K562 (cell line): Measurements from ENCODE around the gene BAG5. TPM values are rescaled to one million over a fixed set of nuclear protein-coding genes. Genes with fewer than 3 reads are reported as not detected.

Experiments used
- ATAC-seq: fragments of 200-7000 bp; cut with Tn5 transposase; 3 replicates; pipeline ENCODE4 v1.9.1; 2020; ENCODE audit warnings: moderate library complexity
- BruUV-seq: library from RNA; stranded (reverse); fragments of 400-500 nt; replicated peaks from 2 replicates; lab custom pipeline; 2021; lab: Mats Ljungman, UMichigan
- CTCF ChIA-PET: fragments of 300-600 bp; formaldehyde crosslinking; extraction: SDS; loops from one replicate; lab custom pipeline; 2021; ENCODE audit warnings: low intra/inter-chr PET ratio; lab: Yijun Ruan, JAX
- POLR2A ChIA-PET: fragments of 300-600, 350-650 bp; sonication (Branson Sonifier 250); formaldehyde crosslinking; extraction: SDS; loops from one replicate; lab custom pipeline; 2021; ENCODE audit warnings: antibody characterized with exemption, inconsistent platforms; lab: Yijun Ruan, JAX
- DNase-seq, 4 experiments: peaks; one replicate each; pipeline versions ENCODE4 v3.0.0 to v3.0.0-alpha.2; 2011 to 2018; ENCODE audit warnings: low spot score in 3 of 4, mixed read lengths in 3 of 4; ENCODE audit errors: extremely low read depth in 1 of 4
- FAIRE-seq: peaks from 2 replicates; lab custom pipeline; 2011; peaks lifted over from hg19 to GRCh38; lab: Jason Lieb, UNC
- H2AFZ ChIP-seq: 2 replicates; pipeline ENCODE4 v1.6.0; 2011; ENCODE audit warnings: low read depth, low read length, control low read depth, inconsistent platforms
- H3K27ac ChIP-seq: fragments of 200-600 bp; 3 replicates; pipeline ENCODE4 v1.8.0; 2011; ENCODE audit warnings: low read depth, mild to moderate bottlenecking, control low read depth, inconsistent platforms, low read length, moderate library complexity, mixed read lengths; ENCODE audit errors: extremely low read depth
- H3K27me3 ChIP-seq, 2 experiments: fragments of 300-600 bp in 1 of 2; 2 replicates in 1 of 2; 3 replicates in 1 of 2; pipeline versions ENCODE4 v1.6.0 to v1.8.0; 2011; ENCODE audit warnings: inconsistent platforms in 2 of 2, low read length in 2 of 2, mild to moderate bottlenecking in 1 of 2, mixed read lengths in 1 of 2, moderate library complexity in 1 of 2; ENCODE audit not compliant: control insufficient read depth in 2 of 2, insufficient read depth in 2 of 2
- H3K36me3 ChIP-seq: fragments of 300-600 bp; 3 replicates; pipeline ENCODE4 v1.8.0; 2011; ENCODE audit warnings: mild to moderate bottlenecking, low read length, inconsistent platforms; ENCODE audit not compliant: control insufficient read depth, insufficient read depth
- H3K4me1 ChIP-seq, 2 experiments: fragments of 200-600 bp in 1 of 2; replicated peaks in 1 of 2; 2 replicates in 1 of 2; 3 replicates in 1 of 2; pipeline versions ENCODE4 v1.5.1 to v1.8.0; 2011; ENCODE audit warnings: inconsistent platforms in 2 of 2, low read length in 2 of 2, mild to moderate bottlenecking in 1 of 2, mixed read lengths in 1 of 2, moderate library complexity in 1 of 2; ENCODE audit not compliant: control insufficient read depth in 2 of 2, insufficient read depth in 2 of 2
- H3K4me2 ChIP-seq: 2 replicates; pipeline ENCODE4 v1.6.1; 2011; ENCODE audit warnings: low read length, control low read depth, inconsistent platforms, mixed read lengths; ENCODE audit not compliant: insufficient read depth
- H3K4me3 ChIP-seq: fragments of 200-600 bp; sonication (generic), shearing (Covaris generic); 2 replicates; pipeline ENCODE4 v1.5.1; 2016; ENCODE audit warnings: control low read depth, inconsistent platforms
- H3K79me2 ChIP-seq: fragments of 200-600 bp; 3 replicates; pipeline ENCODE4 v1.8.0; 2011; ENCODE audit warnings: low read length, inconsistent platforms; ENCODE audit not compliant: control insufficient read depth, insufficient read depth
- H3K9ac ChIP-seq, 2 experiments: 2 replicates each; pipeline versions ENCODE4 v1.6.0 to v1.6.1; 2011; ENCODE audit warnings: low read depth in 2 of 2, low read length in 2 of 2, control low read depth in 1 of 2, inconsistent platforms in 1 of 2, mild to moderate bottlenecking in 1 of 2, mixed read lengths in 1 of 2; ENCODE audit not compliant: insufficient read depth in 1 of 2
- H3K9me1 ChIP-seq: one replicate; pipeline ENCODE4 v1.6.0; 2011; ENCODE audit warnings: inconsistent platforms, mild to moderate bottlenecking, low read length, moderate library complexity; ENCODE audit not compliant: control insufficient read depth, insufficient read depth
- H3K9me3 ChIP-seq: replicated peaks from 2 replicates; pipeline ENCODE4 v1.5.1; 2011; ENCODE audit warnings: low read depth, low read length, inconsistent platforms; ENCODE audit not compliant: control insufficient read depth, insufficient read depth
- H4K20me1 ChIP-seq: replicated peaks from 2 replicates; pipeline ENCODE4 v1.6.1; 2011; ENCODE audit warnings: low read length, inconsistent platforms, mixed read lengths; ENCODE audit not compliant: control insufficient read depth, insufficient read depth
- AFF4 ChIP-seq: sonication (generic); formaldehyde crosslinking; IDR thresholded peaks from 2 replicates; pipeline ENCODE4 v1.8.0; 2023; ENCODE audit warnings: mild to moderate bottlenecking, missing genetic modification reagents
- CSDE1 ChIP-seq, 2 experiments: fragments of 450-650 bp; IDR thresholded peaks; 2 replicates each; pipeline ENCODE4 v1.6.1; 2016; ENCODE audit warnings: mild to moderate bottlenecking in 1 of 2
- POLR2G ChIP-seq: fragments of 200-400 bp; formaldehyde crosslinking; IDR thresholded peaks from 2 replicates; pipeline ENCODE4 v1.6.1; 2017; ENCODE audit warnings: low read depth, mild to moderate bottlenecking, antibody characterized with exemption, low read length, moderate library complexity
- POLR3G ChIP-seq: IDR thresholded peaks from 2 replicates; pipeline ENCODE4 v1.6.1; 2011; ENCODE audit not compliant: insufficient read length, insufficient replicate concordance; ENCODE audit errors: extremely low read depth
- SETDB1 ChIP-seq: IDR thresholded peaks from one replicate; pipeline ENCODE4 v1.6.1; 2012; ENCODE audit warnings: low read length, control low read depth, inconsistent platforms
- ZNF740 ChIP-seq, 3 experiments: fragments of 200-800 bp in 1 of 3; sonication (Bioruptor generic) in 1 of 3; sonication (generic) in 1 of 3; formaldehyde crosslinking in 1 of 3; IDR thresholded peaks; 2 replicates each; pipeline versions ENCODE4 v1.6.1 to v1.8.0; 2016 to 2022; ENCODE audit warnings: mild to moderate bottlenecking in 2 of 3, missing compliant biosample characterization in 2 of 3, missing genetic modification characterization in 2 of 3, missing genetic modification reagents in 1 of 3
- WGBS: fragments of 100-300 bp; shearing (Covaris generic); methylation state at CpG from one replicate; pipeline ENCODE4 v1.1.6; 2016; ENCODE audit warnings: low coverage, mixed read lengths; ENCODE audit not compliant: insufficient coverage; ENCODE audit errors: missing lambda C conversion rate; 5-methylcytosine and 5-hydroxymethylcytosine counted together
- in situ Hi-C: fragments of 300-500 bp; cut with MboI; formaldehyde crosslinking; loops from 4 replicates; pipeline ENCODE4 v1.15.0; 2018; ENCODE audit warnings: inconsistent platforms, mixed read lengths
- intact Hi-C: fragments of 100-400 bp; cut with micrococcal nuclease; formaldehyde crosslinking; loops from 2 replicates; pipeline ENCODE4 v1.14.2; 2022
- polyA plus RNA-seq, 8 experiments: library from polyadenylated mRNA; depleted of rRNA in 4 of 8; stranded (reverse) in 5 of 8; unstranded in 3 of 8; fragments of >200 nt; fragmentation: Nextera tagmentation in 2 of 8; fragmentation: Illumina TruSeq in 1 of 8; extraction: Ambion mirVana in 2 of 8; extraction: Trizol in 1 of 8; gene quantifications; 2 replicates each; pipeline versions ENCODE4 v1.2.1 to v1.2.3, GENCODE V29; 2011 to 2014; ENCODE audit warnings: inconsistent platforms in 1 of 8, missing spikeins in 1 of 8
- total RNA-seq, 7 experiments: library from RNA; depleted of rRNA in 6 of 7; stranded (reverse); fragments of >200 nt in 6 of 7; fragmentation: Illumina TruSeq in 2 of 7; extraction: Trizol in 2 of 7; gene quantifications; 2 replicates each; pipeline versions ENCODE4 v1.2.1 to v1.2.3, GENCODE V29; 2011 to 2021; ENCODE audit warnings: low replicate concordance in 1 of 7
- TF ChIP-seq, protein P1 (sequence below), 2 experiments: fragments of 450-650 bp; conservative IDR thresholded peaks; 2 replicates each; pipeline ENCODE4 v1.6.1; 2017; ENCODE audit warnings: mild to moderate bottlenecking in 2 of 2, moderate library complexity in 2 of 2

The BAG5 gene
- total and polyA plus RNA-seq, 9 of the 15 experiments (the other 6 are each of a cell fraction or from before 2014, with no cell fraction given): 7.9 to 21.4 (median 13.2) TPM

GRCh38 chr14:103537175-103537990, 25.1 kb downstream of the BAG5 start:
- no peaks in the 10 kb centered on the region for H3K9me1 ChIP-seq
- no peak overlapping the region for H2AFZ ChIP-seq
- ChIA-PET POLR2A (interaction anchor here (0.6 to 2.0 kb wide), 7 partner anchors 8 to 200 kb away, joined by 3 to 7 read pairs (median 3); partner anchors contain the start of gene TRMT61A), CTCF (no interaction called here)
- no peak for FAIRE-seq
- no peaks in the 10 kb centered on the region for H3K27me3 ChIP-seq
- intact Hi-C loops (no loop called here), in situ Hi-C loops (loop anchor here (10.0 kb wide), 1 partner anchor 453 kb away; the partner anchor contains the start of gene LBHD2)
- ATAC-seq: no peak
- H3K4me1 ChIP-seq: peaks cover 0 to 82% of the 10 kb centered on the region in 2 experiments; a peak in 2 of 5 replicates
- no peak overlapping the region for H3K27ac ChIP-seq
- no peak overlapping the region for H3K4me2 ChIP-seq
- TF ChIP-seq POLR2G: peak; percentile 26; the same call in 1 of the 2 replicates
- TF ChIP-seq POLR3G: no peak
- TF ChIP-seq ZNF740 (CRISPR knock-in tag; IDR thresholded peaks at IDR 0.05): 0 out of 2 replicates have a peak, but pooled peaks have one; percentile 28
- TF ChIP-seq ZNF740 (tag; IDR thresholded peaks at IDR 0.05): no peak
- no peak for TF ChIP-seq AFF4 (CRISPR knock-in tag)
- TF ChIP-seq, protein P1, sequence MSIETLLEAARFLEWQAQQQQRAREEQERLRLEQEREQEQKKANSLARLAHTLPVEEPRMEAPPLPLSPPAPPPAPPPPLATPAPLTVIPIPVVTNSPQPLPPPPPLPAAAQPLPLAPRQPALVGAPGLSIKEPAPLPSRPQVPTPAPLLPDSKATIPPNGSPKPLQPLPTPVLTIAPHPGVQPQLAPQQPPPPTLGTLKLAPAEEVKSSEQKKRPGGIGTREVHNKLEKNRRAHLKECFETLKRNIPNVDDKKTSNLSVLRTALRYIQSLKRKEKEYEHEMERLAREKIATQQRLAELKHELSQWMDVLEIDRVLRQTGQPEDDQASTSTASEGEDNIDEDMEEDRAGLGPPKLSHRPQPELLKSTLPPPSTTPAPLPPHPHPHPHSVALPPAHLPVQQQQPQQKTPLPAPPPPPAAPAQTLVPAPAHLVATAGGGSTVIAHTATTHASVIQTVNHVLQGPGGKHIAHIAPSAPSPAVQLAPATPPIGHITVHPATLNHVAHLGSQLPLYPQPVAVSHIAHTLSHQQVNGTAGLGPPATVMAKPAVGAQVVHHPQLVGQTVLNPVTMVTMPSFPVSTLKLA (conservative IDR thresholded peaks at IDR 0.05): no peak
- TF ChIP-seq CSDE1 (IDR thresholded peaks at IDR 0.05): no peak
- no peak for TF ChIP-seq SETDB1
- no peak overlapping the region for H3K4me3 ChIP-seq
- 66% methylated on average over 6 of the region's 18 CpGs for WGBS
- no peak for DNase-seq
- peaks cover 34% of the 10 kb centered on the region; the same call in 1 of the 3 replicates for H3K36me3 ChIP-seq
- no peaks in the 10 kb centered on the region for H3K9me3 ChIP-seq
- BruUV-seq: no TSS peak
- no peaks in the 10 kb centered on the region for H4K20me1 ChIP-seq
- no peaks in the 10 kb centered on the region for H3K79me2 ChIP-seq
- no peak overlapping the region for H3K9ac ChIP-seq
